ENCODE results near the gene ALMS1.
"Not testable (repeated sequence)": the region's sequence is repeated elsewhere in the genome, so short reads cannot be mapped to it uniquely, and the experiment has no call there.

ALMS1 gene

GRCh38 chr2:73530773-73531172 lies 145.1 kb downstream of the ALMS1 start:
- not testable (repeated sequence) for DNase-seq

DNA sequence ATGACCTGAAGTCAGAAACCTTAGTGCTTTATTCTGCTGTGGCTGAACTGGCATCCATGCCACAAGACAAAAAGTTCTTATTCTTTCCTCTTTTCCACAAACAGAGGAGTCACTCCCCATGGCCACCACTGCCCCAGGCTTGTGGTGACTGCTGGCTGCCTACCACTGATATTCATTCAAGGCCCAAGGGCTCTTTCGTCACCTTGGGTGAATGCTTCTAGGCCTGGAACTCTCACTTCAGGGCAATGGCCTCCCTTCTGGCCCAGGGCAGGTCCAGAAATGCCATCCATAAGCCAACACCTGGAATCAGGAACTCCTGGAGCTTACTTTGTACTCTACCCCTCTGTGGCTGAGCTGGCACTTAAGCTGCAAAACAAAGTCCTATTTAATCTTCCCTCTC lies 146.7 kb downstream of the ALMS1 start:
- no peak for DNase-seq

- DNase-seq = no peak
Measured at GRCh38 chr2:73536133-73536840, 150.7 kb downstream of the ALMS1 start.

- not testable (repeated sequence) for DNase-seq
Measured at GRCh38 chr2:73560875-73561274, 175.2 kb downstream of the ALMS1 start.

DNA sequence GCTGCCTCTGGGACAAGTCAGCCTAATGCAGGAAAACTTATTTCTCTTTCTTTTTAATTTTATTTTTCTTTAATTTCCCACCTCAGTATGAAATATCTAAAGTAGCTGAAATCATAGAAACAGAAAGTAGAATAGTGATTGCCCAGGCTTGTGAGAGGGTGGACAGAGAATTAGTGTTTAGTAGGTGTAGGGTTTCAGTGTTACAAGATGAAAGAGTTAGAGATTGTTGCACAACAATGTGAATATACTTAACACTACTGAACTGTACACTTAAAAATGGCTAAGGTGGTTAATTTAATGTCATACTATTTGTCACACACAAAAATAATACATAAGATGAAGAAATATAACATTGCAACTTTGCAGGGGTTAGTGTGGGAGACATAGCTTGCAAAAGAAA lies 175.8 kb downstream of the ALMS1 start:
- no peak for DNase-seq

- DNase-seq = no peak
Measured at GRCh38 chr2:73564986-73565385, 179.3 kb downstream of the ALMS1 start.

- DNase-seq = no peak
Measured at GRCh38 chr2:73566288-73566878, 180.7 kb downstream of the ALMS1 start.

DNA sequence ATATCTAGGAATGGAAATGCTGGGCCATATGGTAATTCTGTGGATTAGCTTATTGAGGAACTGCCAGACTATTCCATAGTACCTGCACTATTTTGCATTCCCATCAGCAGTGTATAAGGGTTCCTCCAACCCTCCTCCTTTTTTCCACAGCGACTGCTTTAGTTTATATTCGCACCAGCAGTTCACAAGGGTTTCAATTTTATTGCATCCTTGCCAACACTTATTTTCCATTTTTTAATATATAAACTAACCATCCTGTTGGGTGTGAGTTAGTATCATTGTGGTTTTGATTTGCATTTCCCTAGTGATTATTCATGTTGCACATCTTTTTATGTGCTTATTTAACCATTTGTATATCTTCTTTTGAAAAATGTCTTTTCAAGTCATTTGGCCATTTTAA lies 189.6 kb downstream of the ALMS1 start:
- no peak for DNase-seq

GRCh38 chr2:73582364-73582763 lies 196.7 kb downstream of the ALMS1 start:
- no peak for DNase-seq

- DNase-seq = no peak
Measured at GRCh38 chr2:73588177-73588576, 202.5 kb downstream of the ALMS1 start.

DNA sequence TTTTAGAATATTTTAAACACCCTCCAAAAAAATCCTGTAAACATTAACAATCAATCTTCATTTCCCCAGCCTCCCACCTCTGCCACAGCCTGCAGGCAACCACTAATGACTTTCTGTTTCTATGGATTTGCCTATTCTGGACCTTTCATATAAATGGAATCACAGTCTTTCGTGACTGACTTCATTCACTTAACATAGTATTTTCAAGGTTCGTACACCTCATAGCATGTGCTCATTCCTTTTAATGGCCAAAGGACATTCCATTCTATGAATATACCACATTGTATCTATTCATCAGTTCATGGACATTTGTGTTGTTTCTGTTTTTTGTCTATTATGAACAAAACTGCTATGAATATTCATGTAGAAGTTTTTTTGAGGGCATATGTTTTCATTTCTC lies 208.0 kb downstream of the ALMS1 start:
- no peak for DNase-seq

GRCh38 chr2:73594251-73594650 lies 208.6 kb downstream of the ALMS1 start:
- DNase-seq = no peak

- no peak for DNase-seq
Measured at GRCh38 chr2:73601780-73602179, 216.1 kb downstream of the ALMS1 start.

DNA sequence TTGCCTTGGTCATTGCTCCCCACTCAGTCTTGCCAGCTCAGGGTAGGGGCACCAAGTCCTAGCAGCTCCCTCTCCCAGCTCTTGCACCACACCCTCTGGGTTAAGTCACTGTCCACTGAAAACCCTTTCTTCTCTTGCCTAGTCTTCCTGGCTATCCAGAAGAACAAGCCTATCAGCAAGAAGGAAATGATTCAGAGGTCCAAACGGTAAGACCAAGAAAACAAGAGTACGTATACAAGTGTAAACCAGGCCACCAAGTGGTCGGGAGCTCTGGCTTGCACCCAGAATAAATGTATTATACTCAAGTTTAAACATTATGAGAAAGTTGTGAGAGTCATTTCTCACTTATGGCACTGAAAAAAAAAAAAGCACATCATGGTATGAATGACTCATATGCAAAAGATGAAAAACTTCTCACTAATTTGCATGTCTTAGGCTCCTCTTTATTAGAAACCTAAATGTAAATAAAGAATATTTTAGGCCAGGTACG lies 217.5 kb downstream of the ALMS1 start:
- not testable (repeated sequence) for DNase-seq

GRCh38 chr2:73604589-73604988 lies 219.0 kb downstream of the ALMS1 start:
- DNase-seq = not testable (repeated sequence)

- no peak for DNase-seq
Measured at GRCh38 chr2:73610111-73610510, 224.5 kb downstream of the ALMS1 start.

GRCh38 chr2:73611193-73611592 lies 225.6 kb downstream of the ALMS1 start:
- no peak for DNase-seq

GRCh38 chr2:73611867-73612266 lies 226.2 kb downstream of the ALMS1 start:
- DNase-seq = no peak

- no peak for DNase-seq
Measured at GRCh38 chr2:73614105-73614504, 228.5 kb downstream of the ALMS1 start.

DNA sequence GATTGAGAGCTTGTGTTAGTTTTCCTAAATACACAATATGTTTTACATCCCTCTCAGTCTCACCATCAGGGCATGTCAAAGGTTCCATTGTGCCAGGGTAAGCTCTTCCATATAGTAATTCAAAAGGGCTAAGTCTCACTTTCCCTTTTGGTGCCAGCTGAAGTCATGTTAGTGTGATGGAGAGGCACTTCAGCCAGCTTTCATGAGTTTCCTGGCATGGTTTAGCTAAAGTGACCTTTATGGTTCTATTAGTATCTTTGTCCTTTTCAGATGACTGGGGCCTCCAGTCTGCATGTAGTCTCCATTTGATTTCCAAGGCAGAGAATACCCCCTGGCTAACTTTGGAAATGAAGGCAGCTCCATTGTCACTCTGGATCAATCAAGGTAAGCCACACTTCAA lies 229.4 kb downstream of the ALMS1 start:
- DNase-seq = no peak

- not testable (repeated sequence) for DNase-seq
Measured at GRCh38 chr2:73619925-73620324, 234.3 kb downstream of the ALMS1 start.

DNA sequence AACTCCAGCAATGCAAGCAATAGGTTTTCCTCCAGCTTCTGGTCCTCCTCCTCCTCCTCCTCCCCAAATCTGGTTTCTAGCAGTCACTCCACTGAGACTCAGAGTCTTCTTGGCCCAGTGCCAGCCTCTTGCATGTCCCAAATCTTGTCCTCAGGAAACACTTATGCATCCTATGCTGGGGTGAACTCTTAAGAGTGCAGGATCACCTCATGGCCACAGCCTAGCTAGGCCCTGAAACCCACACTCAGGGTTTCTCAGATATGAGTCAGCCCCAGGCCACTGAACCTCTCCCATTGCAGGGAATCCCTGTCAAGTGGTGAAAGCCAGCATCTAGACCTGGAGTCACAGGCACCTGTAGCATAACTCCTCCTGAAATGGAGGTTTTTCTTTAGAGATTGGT lies 238.4 kb downstream of the ALMS1 start:
- DNase-seq = not testable (repeated sequence)

- not testable (repeated sequence) for DNase-seq
Measured at GRCh38 chr2:73624625-73625024, 239.0 kb downstream of the ALMS1 start.

- not testable (repeated sequence) for DNase-seq
Measured at GRCh38 chr2:73626237-73626636, 240.6 kb downstream of the ALMS1 start.

GRCh38 chr2:73628493-73628892 lies 242.9 kb downstream of the ALMS1 start:
- DNase-seq = not testable (repeated sequence)

Measured in NCI-H446 treated with DMSO at 0.1 percent for 48 hours (cell line).